H1 (cell line): ENCODE data around the gene NR5A2. TPM values are rescaled to one million over a fixed set of nuclear protein-coding genes. Genes with fewer than 3 reads are reported as not detected.

ENCODE experiments used
- CTCF ChIA-PET: fragments of 300-600 bp; sonication (Branson Sonifier 250); formaldehyde crosslinking; loops from one replicate; lab custom pipeline; 2021; ENCODE audit not compliant: partially characterized antibody; lab: Charles Lee
- POLR2A ChIA-PET: fragments of 300-600 bp; sonication (Branson Sonifier 250); formaldehyde crosslinking; loops from one replicate; lab custom pipeline; 2021; ENCODE audit warnings: inconsistent platforms; ENCODE audit not compliant: partially characterized antibody; lab: Charles Lee
- DNase-seq, 2 experiments: peaks; one replicate each; pipeline versions ENCODE4 v3.0.0 to v3.0.0-alpha.2; 2010 to 2022; ENCODE audit warnings: low spot score in 2 of 2, low read depth in 1 of 2, mixed read lengths in 1 of 2
- FAIRE-seq: peaks from 2 replicates; lab custom pipeline; 2011; peaks lifted over from hg19 to GRCh38; lab: Jason Lieb, UNC
- H2AFZ ChIP-seq: 2 replicates; pipeline ENCODE4 v1.8.1; 2012; ENCODE audit warnings: low read length, inconsistent platforms
- H2AK5ac ChIP-seq: 2 replicates; pipeline ENCODE4 v1.6.1; 2013; ENCODE audit warnings: low read depth, low read length
- H2BK120ac ChIP-seq: replicated peaks from 2 replicates; pipeline ENCODE3; 2013; ENCODE audit warnings: low read depth, low read length, inconsistent platforms
- H2BK12ac ChIP-seq: 2 replicates; pipeline ENCODE4 v1.6.1; 2013; ENCODE audit warnings: low read depth, low read length
- H2BK15ac ChIP-seq: 2 replicates; pipeline ENCODE4 v1.6.1; 2013; ENCODE audit warnings: low read length
- H2BK20ac ChIP-seq: 2 replicates; pipeline ENCODE4 v1.6.1; 2013; ENCODE audit warnings: low read length
- H2BK5ac ChIP-seq: 2 replicates; pipeline ENCODE4 v1.6.1; 2013; ENCODE audit warnings: low read depth, low read length
- H3K14ac ChIP-seq: 2 replicates; pipeline ENCODE4 v1.6.1; 2013; ENCODE audit warnings: inconsistent platforms; ENCODE audit not compliant: insufficient read length
- H3K18ac ChIP-seq: 2 replicates; pipeline ENCODE4 v1.6.1; 2013; ENCODE audit warnings: low read length; ENCODE audit errors: extremely low read depth
- H3K23ac ChIP-seq: 2 replicates; pipeline ENCODE4 v1.6.1; 2013; ENCODE audit warnings: inconsistent platforms; ENCODE audit not compliant: insufficient read length
- H3K23me2 ChIP-seq: 2 replicates; pipeline ENCODE4 v1.6.1; 2013; ENCODE audit warnings: low read depth, low read length
- H3K27ac ChIP-seq: 2 replicates; pipeline ENCODE4 v1.6.1; 2011; ENCODE audit warnings: low read depth, low read length, inconsistent platforms
- H3K27me3 ChIP-seq, 4 experiments: replicated peaks in 1 of 4; 1 replicate in 1 of 4; 2 replicates in 3 of 4; pipeline versions ENCODE4 v1.6.1 to v1.8.1; 2011 to 2013; ENCODE audit warnings: low read length in 3 of 4, mild to moderate bottlenecking in 3 of 4, inconsistent platforms in 2 of 4, mixed read lengths in 2 of 4, moderate library complexity in 1 of 4; ENCODE audit not compliant: control insufficient read depth in 3 of 4, insufficient read depth in 3 of 4; ENCODE audit errors: extremely low read depth in 1 of 4
- H3K36me3 ChIP-seq, 4 experiments: 2 replicates each; pipeline versions ENCODE4 v1.6.1 to v1.8.1; 2011 to 2013; ENCODE audit warnings: mild to moderate bottlenecking in 4 of 4, low read length in 3 of 4, moderate library complexity in 2 of 4, control low read depth in 1 of 4, inconsistent platforms in 1 of 4; ENCODE audit not compliant: insufficient read depth in 4 of 4, control insufficient read depth in 2 of 4
- H3K4ac ChIP-seq: replicated peaks from 2 replicates; pipeline ENCODE3; 2013; ENCODE audit warnings: low read length, low read depth, mixed read lengths, inconsistent platforms; ENCODE audit not compliant: insufficient read length
- H3K4me1 ChIP-seq, 4 experiments: replicated peaks in 1 of 4; 1 replicate in 1 of 4; 2 replicates in 3 of 4; pipeline versions ENCODE4 v1.6.1 to v1.8.1; 2011 to 2013; ENCODE audit warnings: low read length in 3 of 4, inconsistent platforms in 2 of 4, mixed read lengths in 1 of 4; ENCODE audit not compliant: insufficient read depth in 4 of 4, control insufficient read depth in 3 of 4
- H3K4me2 ChIP-seq, 2 experiments: 2 replicates each; pipeline versions ENCODE4 v1.6.1 to v1.8.1; 2011 to 2013; ENCODE audit warnings: low read depth in 2 of 2, low read length in 2 of 2, control low read depth in 1 of 2, inconsistent platforms in 1 of 2, mild to moderate bottlenecking in 1 of 2; ENCODE audit not compliant: insufficient read depth in 1 of 2
- H3K4me3 ChIP-seq, 4 experiments: fragments of 200-600, 300-600 bp in 1 of 4; sonication (generic), shearing (Covaris generic), sonication (Bioruptor Twin) in 1 of 4; 2 replicates each; pipeline versions ENCODE4 v1.5.1 to v1.8.1; 2011 to 2016; ENCODE audit warnings: low read length in 4 of 4, low read depth in 3 of 4, control low read depth in 2 of 4, inconsistent platforms in 2 of 4, mild to moderate bottlenecking in 2 of 4, mixed read lengths in 1 of 4, moderate library complexity in 1 of 4; ENCODE audit not compliant: insufficient read depth in 2 of 4; ENCODE audit errors: extremely low read depth in 1 of 4
- H3K56ac ChIP-seq: replicated peaks from 2 replicates; pipeline ENCODE3; 2013; ENCODE audit warnings: low read depth, mild to moderate bottlenecking, mixed read lengths, low read length, inconsistent platforms; ENCODE audit not compliant: insufficient read length
- H3K79me1 ChIP-seq: 2 replicates; pipeline ENCODE4 v1.6.1; 2013; ENCODE audit warnings: low read depth, low read length, control low read depth
- H3K79me2 ChIP-seq, 2 experiments: 2 replicates each; pipeline versions ENCODE4 v1.6.1 to v1.8.1; 2012 to 2013; ENCODE audit warnings: low read length in 2 of 2, mild to moderate bottlenecking in 2 of 2, inconsistent platforms in 1 of 2; ENCODE audit not compliant: insufficient read depth in 2 of 2, control insufficient read depth in 1 of 2
- H3K9ac ChIP-seq, 4 experiments: replicated peaks in 1 of 4; 1 replicate in 1 of 4; 2 replicates in 3 of 4; pipeline versions ENCODE4 v1.6.1 to v1.8.1; 2011 to 2013; ENCODE audit warnings: low read depth in 3 of 4, low read length in 3 of 4, control low read depth in 2 of 4, mild to moderate bottlenecking in 2 of 4, moderate library complexity in 2 of 4, inconsistent platforms in 1 of 4; ENCODE audit errors: extremely low read depth in 1 of 4
- H3K9me3 ChIP-seq, 2 experiments: 2 replicates each; pipeline versions ENCODE4 v1.6.1 to v1.8.1; 2012 to 2013; ENCODE audit warnings: mild to moderate bottlenecking in 2 of 2, moderate library complexity in 2 of 2, control low read depth in 1 of 2, inconsistent platforms in 1 of 2, low read depth in 1 of 2, low read length in 1 of 2, mixed read lengths in 1 of 2; ENCODE audit not compliant: insufficient read depth in 2 of 2
- H4K20me1 ChIP-seq, 2 experiments: replicated peaks in 1 of 2; 2 replicates each; pipeline versions ENCODE3 to v1.8.1; 2011 to 2013; ENCODE audit warnings: inconsistent platforms in 2 of 2, low read length in 2 of 2, mild to moderate bottlenecking in 1 of 2; ENCODE audit not compliant: insufficient read depth in 2 of 2, control insufficient read depth in 1 of 2
- H4K5ac ChIP-seq: 2 replicates; pipeline ENCODE4 v1.6.1; 2013; ENCODE audit warnings: low read length, low read depth, mixed read lengths, inconsistent platforms; ENCODE audit not compliant: insufficient read length
- H4K8ac ChIP-seq: 2 replicates; pipeline ENCODE4 v1.8.0; 2013; ENCODE audit warnings: mild to moderate bottlenecking, moderate library complexity, low read length, inconsistent platforms; ENCODE audit not compliant: insufficient read depth; ENCODE audit errors: extremely low read depth
- H4K91ac ChIP-seq: replicated peaks from 2 replicates; pipeline ENCODE3; 2013; ENCODE audit warnings: low read length, mixed read lengths, inconsistent platforms; ENCODE audit not compliant: insufficient read length
- HDAC6 ChIP-seq: IDR thresholded peaks from one replicate; pipeline ENCODE4 v1.7.1; 2012; ENCODE audit warnings: low read depth, mild to moderate bottlenecking, inconsistent platforms, low read length, moderate library complexity
- JUND ChIP-seq: IDR thresholded peaks from 2 replicates; pipeline ENCODE4 v1.6.1; 2011; ENCODE audit warnings: mild to moderate bottlenecking, improper control_type of control experiment, low read length
- POLR2AphosphoS5 ChIP-seq: IDR thresholded peaks from 2 replicates; pipeline ENCODE4 v1.6.1; 2011; ENCODE audit warnings: low read depth, low read length
- SUZ12 ChIP-seq: fragments of 200-600 bp; sonication (generic); IDR thresholded peaks from 2 replicates; pipeline ENCODE4 v1.6.1; 2012; ENCODE audit warnings: mild to moderate bottlenecking, inconsistent platforms, low read length, moderate library complexity, mixed read lengths
- WGBS, 2 experiments: shearing (Covaris generic) in 1 of 2; methylation state at CpG; one replicate each; pipeline versions ENCODE4 v1.1.6 to v1.1.7; 2013 to 2015; ENCODE audit warnings: low lambda C conversion rate in 2 of 2, mixed read lengths in 2 of 2, inconsistent platforms in 1 of 2, low coverage in 1 of 2, missing lambda C conversion rate in 1 of 2; ENCODE audit not compliant: insufficient replicate concordance in 2 of 2, insufficient coverage in 1 of 2, insufficient read length in 1 of 2; ENCODE audit errors: extremely low coverage in 1 of 2, missing lambda C conversion rate in 1 of 2; 5-methylcytosine and 5-hydroxymethylcytosine counted together
- polyA plus RNA-seq, 7 experiments: library from polyadenylated mRNA; depleted of rRNA in 3 of 7; stranded (reverse) in 5 of 7; unstranded in 2 of 7; fragments of >200 nt in 5 of 7; fragments of 200-250 nt in 2 of 7; gene quantifications; 1 replicate in 5 of 7; 2 replicates in 1 of 7; 4 replicates in 1 of 7; pipeline versions ENCODE4 v1.2.1 to v1.2.3, GENCODE V29; 2011 to 2013; ENCODE audit warnings: missing spikeins in 2 of 7, mixed read lengths in 2 of 7
- total RNA-seq: library from RNA; stranded (reverse); fragmentation: NEBNext Ultra II Directional; extraction: Animal tissue kit (Norgen Biotek cat#: 25700); gene quantifications from 2 replicates; pipeline ENCODE4 v1.2.1, GENCODE V29; 2021

Gene NR5A2
- total and polyA plus RNA-seq, 2 of the 8 experiments (the other 6 are each of a cell fraction or from before 2014, with no cell fraction given) = 1.7 to 11.6 TPM

GRCh38 chr1:199982606-199983005 is 44.9 kb upstream of the NR5A2 start:
- no peak overlapping the region for H2BK15ac ChIP-seq
- no peak overlapping the region for H2AK5ac ChIP-seq
- H3K79me2 ChIP-seq = no peaks in the 10 kb centered on the region
- H3K9ac ChIP-seq = no peak overlapping the region
- H2BK20ac ChIP-seq = no peak overlapping the region
- H3K79me1 ChIP-seq = no peaks in the 10 kb centered on the region
- H3K18ac ChIP-seq = no peak overlapping the region
- H3K9me3 ChIP-seq = no peaks in the 10 kb centered on the region
- no peak overlapping the region for H2BK120ac ChIP-seq
- no peak overlapping the region for H3K27ac ChIP-seq
- 95% methylated on average over 6 of the region's 6 CpGs; no CpG with 5 or more reads in 1 of the 2 experiments for WGBS, 2 experiments
- no peak overlapping the region for H4K91ac ChIP-seq
- TF ChIP-seq JUND = no peak
- no peak for TF ChIP-seq POLR2AphosphoS5
- no peak for TF ChIP-seq SUZ12
- no peak for TF ChIP-seq HDAC6
- TF ChIP-seq, all 59 proteins: peak for 0
- Histone ChIP-seq H2BK5ac (no peak overlapping the region), H3K23ac (no peak overlapping the region), H3K4me3 (no peak overlapping the region), H3K4me2 (no peak overlapping the region), H4K5ac (no peak overlapping the region), H3K36me3 (no peaks in the 10 kb centered on the region), H3K23me2 (no peaks in the 10 kb centered on the region), H3K4ac (no peak overlapping the region), H2BK12ac (no peak overlapping the region), H2AFZ (no peak overlapping the region), H3K27me3 (no peaks in the 10 kb centered on the region), H3K4me1 (peaks cover 0 to 5% (median 0%) of the 10 kb centered on the region in 4 experiments; a peak in 1 of 7 replicates), H4K8ac (no peak overlapping the region), H4K20me1 (no peaks in the 10 kb centered on the region), H3K56ac (no peak overlapping the region), H3K14ac (no peak overlapping the region)
- FAIRE-seq (no peak), DNase-seq (no peak)
- CTCF ChIA-PET = no interaction called here
- POLR2A ChIA-PET = interaction anchor here (0.6 kb wide), 1 partner anchor 295 kb away, joined by 3 read pairs; no protein-coding TSS in a partner anchor
